CD4-positive, alpha-beta T cell treated with Interleukin-12 subunit alpha and Interleukin-12 subunit beta, for 1 hour (primary cell): ENCODE results near the gene SEC14L1.
A peak's percentile ranks its signal among the peaks of the same experiment; 100 is the strongest.
"Not testable (repeated sequence)": the region's sequence is repeated elsewhere in the genome, so short reads cannot be mapped to it uniquely, and the experiment has no call there.

ENCODE experiments used
- DNase-seq: peaks from one replicate; pipeline ENCODE4 v3.0.0-alpha.2; 2020

SEC14L1 gene

GRCh38 chr17:77245162-77245926, 104.6 kb downstream of the SEC14L1 start:
- DNase-seq = no peak

GRCh38 chr17:77246110-77247047, 105.6 kb downstream of the SEC14L1 start:
- no peak for DNase-seq

GRCh38 chr17:77247048-77247541, 106.3 kb downstream of the SEC14L1 start:
- DNase-seq = peak; percentile 86

GRCh38 chr17:77247609-77248008, 106.8 kb downstream of the SEC14L1 start:
- DNase-seq = no peak

GRCh38 chr17:77248216-77249114, 107.7 kb downstream of the SEC14L1 start:
- no peak for DNase-seq

GRCh38 chr17:77251622-77252183, 110.9 kb downstream of the SEC14L1 start:
- DNase-seq = no peak

- DNase-seq = not testable (repeated sequence)
These were observed 111.5 kb downstream of the SEC14L1 start for GRCh38 chr17:77252306-77252705.

GRCh38 chr17:77253611-77254051, 112.9 kb downstream of the SEC14L1 start:
- DNase-seq = no peak

- no peak for DNase-seq
These were observed 114.4 kb downstream of the SEC14L1 start for GRCh38 chr17:77254951-77255825.

- DNase-seq = not testable (repeated sequence)
These were observed 115.2 kb downstream of the SEC14L1 start for GRCh38 chr17:77255970-77256369.

GRCh38 chr17:77256710-77257109, 115.9 kb downstream of the SEC14L1 start:
- DNase-seq = no peak

GRCh38 chr17:77257169-77257568, 116.4 kb downstream of the SEC14L1 start:
- no peak for DNase-seq

GRCh38 chr17:77257596-77258458, 117.1 kb downstream of the SEC14L1 start:
- DNase-seq = no peak

- no peak for DNase-seq
These were observed 117.9 kb downstream of the SEC14L1 start for GRCh38 chr17:77258638-77259037.

- no peak for DNase-seq
These were observed 124.0 kb downstream of the SEC14L1 start for GRCh38 chr17:77264617-77265230.

GRCh38 chr17:77266213-77266612, 125.4 kb downstream of the SEC14L1 start:
- no peak for DNase-seq
